GM18517 (cell line): ENCODE measurements around the gene FAM174B.

Experiments used
- ATAC-seq: cut with Tn5 transposase; IDR thresholded peaks from one replicate; pipeline ENCODE4 v1.9.1; 2021; ENCODE audit warnings: mild to moderate bottlenecking, moderate library complexity; ENCODE audit not compliant: unreplicated experiment

FAM174B gene

DNA sequence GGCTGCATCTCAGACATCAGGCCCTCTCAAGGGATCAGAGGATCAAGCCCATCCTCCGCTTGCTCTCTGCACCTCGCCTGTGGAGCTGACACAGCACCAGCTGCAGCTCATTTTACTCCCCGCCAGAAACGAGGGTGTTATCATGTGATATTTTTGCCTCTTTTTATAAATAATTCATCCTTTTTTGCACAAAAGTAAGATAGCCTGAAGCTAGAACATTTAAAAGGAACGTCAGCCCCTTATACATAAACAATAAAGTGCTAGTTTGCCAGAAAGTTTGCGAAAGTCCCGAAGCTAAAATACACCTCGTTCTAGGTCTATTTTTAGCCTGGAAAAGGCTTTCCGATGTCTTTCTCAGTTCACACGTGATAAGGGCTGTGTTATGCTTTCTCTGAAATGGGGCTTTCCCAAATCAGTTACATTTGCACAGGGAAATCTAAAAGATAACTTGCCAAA is 9.6 kb upstream of the FAM174B start:
- ATAC-seq = no peak

DNA sequence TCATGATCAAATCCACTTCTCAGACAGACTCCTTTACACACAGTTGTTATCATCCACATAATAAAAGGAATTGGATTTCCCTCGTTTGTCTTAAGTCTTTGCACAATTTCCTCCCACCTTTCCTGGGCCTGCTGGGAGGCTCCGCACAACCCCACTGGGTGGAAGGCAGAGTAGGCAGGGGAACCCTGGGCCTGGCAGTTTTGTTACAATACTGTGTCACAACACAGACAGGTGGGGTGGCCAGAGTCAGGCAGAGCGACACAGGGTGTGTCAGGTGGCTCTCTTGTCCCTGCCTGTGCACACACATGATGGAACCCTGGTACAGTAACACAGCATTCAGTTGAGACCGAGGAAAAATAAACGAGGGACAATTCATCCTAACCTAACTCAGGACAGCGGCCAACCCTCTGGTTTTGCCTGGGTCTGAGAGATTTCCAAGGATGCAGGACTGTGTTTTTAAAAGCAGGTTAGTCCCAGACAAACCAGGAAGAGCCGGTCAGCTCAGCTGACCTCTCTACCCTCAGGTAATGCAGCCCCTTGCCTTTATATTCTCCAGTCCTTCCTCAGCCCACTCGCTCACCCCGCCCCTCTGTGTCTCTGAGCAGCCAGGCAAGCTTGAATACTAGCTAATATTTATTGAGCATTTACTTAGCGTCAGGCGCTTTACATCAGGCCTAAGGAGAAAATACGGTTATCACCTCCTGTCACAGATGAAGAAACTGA is 8.8 kb upstream of the FAM174B start:
- no peak for ATAC-seq

DNA sequence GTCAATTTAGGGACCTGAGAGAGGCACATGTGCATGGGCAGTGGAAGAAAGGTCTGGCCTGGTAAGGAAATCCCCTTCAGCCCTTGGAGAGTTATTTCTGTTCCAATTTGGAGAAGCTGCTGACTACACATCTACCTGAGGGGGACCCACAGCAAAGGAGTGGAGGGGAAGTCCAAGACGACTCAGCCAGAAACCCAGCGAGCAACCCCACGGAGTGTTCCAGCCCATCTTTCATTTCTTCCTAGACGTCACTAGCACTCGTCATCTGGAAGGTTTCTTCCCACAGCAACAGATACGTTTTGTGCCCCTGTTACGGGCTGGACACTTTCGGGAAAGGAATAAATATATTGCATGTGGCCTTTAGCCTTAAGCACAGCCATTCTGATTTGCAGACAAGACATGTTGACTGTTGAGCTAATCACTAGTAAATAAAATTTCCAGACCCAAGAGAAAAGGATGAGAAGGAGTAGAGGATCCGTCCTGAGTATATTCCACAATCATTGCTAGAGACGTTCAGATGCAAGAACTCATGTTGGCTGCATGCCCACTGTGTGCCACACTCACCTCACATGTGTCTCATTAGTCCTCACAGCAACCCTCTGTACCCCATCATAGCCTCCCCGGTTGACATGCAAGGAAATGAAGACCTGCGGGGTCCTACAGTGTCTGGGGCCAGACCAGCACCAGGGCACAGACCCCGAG is 7.8 kb upstream of the FAM174B start:
- no peak for ATAC-seq

DNA sequence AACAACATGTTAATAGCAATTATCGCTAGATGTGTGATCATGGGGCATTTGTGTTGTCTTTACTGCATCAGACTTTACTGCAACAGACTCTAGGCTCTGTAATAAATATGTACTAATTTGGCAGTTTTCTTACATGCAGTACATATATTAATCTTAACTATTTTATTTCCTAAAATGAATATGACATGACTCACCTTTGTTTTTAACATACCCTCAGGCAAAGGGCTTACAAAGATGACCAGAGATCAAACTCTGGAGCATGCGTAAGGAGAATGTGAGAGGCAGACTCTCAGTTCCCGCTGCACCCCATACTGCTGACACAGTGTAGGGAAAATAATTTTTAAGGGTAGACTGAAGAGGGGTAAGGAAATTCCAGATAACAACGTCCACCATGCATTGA is 7.2 kb upstream of the FAM174B start:
- no peak for ATAC-seq

DNA sequence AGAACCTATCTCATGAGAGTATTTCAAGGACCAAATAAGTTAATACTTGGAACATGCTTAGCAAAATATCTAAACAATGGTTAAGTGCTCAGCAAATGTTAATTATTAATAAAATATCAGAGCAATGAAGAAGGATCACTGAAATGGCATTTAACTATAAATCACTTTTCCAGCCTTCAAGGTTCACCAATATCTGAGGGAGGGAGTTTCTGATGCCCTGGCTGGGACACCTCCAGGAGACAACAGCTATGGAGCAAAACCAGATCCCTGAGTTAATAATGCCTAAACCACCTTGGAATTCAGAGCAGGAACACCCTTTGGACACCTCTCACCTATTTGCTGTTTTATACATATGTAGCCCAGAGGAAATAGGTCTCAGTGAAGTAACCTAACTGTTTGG is 6.4 kb upstream of the FAM174B start:
- no peak for ATAC-seq

DNA sequence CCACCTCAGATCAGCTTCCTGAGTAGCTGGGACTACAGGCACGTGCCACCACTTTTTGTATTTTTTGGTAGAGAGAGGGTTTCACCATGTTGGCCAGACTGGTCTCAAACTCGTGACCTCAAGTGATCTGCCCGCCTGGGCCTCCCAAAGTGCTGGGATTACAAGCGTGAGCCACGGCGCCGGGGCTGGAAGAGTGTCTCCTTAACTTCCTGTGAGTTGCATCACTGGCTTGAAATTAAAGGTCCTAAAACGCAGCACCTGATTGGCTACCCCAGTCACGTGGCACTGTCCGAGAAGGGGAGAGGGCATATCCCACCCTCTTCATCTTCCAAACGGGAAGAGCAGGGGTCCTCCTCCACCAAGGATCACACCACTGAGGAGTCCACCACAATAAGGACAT is 5.5 kb upstream of the FAM174B start:
- no peak for ATAC-seq

DNA sequence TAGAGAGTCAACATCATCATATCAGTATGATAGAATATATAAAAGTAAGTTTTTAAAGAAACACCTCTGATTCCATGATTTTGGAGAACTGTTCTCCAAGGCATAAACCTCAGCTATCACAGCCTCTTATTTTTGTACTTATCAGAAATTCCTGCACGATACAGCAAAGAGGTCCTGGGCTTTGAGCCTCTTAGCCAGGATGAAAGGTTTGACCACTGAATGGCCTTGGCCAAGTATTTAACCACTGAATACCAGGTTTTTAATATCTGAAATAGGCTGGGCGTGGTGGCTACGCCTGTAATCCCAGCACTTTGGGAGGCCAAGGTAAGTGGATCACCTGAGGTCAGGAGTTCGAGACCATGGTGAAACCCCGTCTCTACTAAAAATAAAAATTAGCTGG is 1.9 kb upstream of the FAM174B start:
- no peak for ATAC-seq

DNA sequence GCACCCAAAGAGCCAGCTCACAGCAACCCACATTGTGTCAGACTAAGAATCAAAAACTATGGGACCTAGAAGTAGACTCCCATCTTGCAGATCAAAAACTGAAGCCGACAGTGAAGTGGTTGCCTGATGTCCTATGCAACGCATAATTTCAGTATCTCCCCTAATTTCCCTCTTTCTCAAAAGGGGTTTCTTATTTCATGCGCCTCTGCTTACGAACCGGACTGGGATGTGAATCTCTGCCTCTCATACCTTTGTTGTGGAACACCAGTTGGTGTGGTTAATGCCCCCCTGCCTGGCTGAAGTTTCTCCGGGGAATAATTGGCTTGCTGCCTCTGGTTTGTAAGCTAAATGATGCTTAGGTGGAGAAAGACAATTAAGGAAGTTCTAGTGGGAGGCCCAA is 514 bp upstream of the FAM174B start:
- ATAC-seq = no peak

DNA sequence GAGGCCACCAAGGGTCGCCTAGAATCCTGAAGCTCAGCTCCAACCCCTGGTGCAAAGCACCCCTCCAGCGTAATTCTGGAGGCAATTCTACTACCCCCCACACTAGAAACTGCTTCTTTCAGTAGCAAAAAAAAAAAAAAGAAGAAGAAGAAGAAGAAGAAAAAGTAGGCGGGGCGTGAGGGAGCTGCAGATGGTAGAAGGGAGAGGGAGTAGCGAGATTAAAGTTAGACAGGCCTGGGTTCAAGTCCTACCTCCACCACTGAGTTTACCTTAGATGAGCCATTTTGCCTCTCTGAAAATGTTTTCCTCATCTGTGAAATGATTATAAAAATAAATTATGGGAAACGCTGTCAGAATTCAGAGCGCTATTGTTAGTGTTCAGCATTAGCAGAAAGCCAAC is 913 bp downstream of the FAM174B start:
- no peak for ATAC-seq

DNA sequence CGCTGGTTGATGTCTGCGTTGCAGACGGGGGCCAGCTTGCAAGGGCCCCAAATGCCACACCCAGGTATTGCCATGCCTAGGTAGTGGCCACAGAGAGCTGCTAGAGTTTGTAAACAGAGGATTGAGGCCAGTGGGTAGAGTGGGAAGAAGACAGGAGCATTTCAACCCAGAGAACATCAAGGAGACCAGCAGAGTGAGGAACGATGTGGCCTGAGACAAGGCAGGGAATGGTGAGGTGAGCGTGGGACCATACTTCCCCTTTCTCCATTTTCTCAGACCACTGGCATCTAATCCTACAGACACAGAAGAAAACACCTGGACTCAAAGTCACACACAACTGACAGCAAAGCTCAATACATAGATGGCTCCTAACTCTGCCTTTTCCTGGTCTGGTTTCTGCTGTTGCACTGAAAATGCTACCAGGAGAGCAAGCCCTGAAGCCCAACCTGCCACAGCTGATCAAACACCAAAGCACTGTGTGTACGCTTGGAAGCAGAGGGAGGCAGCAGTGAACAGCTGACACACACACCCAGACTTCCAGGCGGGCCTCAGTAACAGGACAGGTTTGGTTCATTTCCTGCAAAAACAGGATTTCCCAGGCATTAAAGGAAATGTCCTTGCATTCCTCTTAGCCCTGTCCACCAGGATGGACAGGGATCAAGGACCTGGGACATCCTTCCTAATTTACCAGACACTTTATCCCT is 1.6 kb downstream of the FAM174B start:
- ATAC-seq = no peak

DNA sequence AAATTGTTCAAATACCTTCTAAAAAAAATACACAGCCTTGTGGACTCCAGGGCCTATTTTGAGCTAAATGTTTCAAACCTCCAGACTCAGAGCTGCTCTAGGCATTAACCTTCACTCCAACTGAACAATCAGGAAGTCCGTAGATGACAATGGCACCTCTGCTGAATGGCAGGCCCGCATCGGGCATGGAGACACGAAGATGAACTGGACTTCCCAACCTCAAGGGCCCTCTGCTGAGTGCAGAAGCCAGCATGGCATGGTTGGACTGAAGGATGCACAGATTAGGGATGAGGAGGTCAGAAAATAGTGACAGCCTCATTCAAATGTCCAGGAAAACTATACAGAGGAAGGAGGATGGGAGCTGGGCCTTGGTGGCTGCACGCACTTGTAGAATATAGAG is 2.2 kb downstream of the FAM174B start:
- no peak for ATAC-seq

DNA sequence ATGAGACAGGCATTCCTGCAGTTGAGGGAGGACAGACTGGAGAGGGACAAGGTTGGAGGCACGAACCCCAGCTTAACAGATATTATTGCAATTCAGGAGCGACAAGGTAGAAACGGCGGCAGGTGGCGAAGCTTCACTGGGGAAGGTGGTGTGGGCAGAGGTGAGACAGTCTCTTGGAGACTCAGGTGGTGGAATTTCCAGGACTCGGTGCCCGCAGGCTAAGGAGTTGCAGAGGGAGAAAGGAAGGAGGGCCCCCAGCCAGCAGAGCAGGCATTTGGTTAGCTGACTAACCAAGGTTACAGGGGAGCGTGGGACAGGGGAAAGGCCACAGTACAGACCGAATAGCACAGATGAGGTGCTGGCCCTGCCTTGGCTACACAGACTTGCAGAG is 3.0 kb downstream of the FAM174B start:
- no peak for ATAC-seq

DNA sequence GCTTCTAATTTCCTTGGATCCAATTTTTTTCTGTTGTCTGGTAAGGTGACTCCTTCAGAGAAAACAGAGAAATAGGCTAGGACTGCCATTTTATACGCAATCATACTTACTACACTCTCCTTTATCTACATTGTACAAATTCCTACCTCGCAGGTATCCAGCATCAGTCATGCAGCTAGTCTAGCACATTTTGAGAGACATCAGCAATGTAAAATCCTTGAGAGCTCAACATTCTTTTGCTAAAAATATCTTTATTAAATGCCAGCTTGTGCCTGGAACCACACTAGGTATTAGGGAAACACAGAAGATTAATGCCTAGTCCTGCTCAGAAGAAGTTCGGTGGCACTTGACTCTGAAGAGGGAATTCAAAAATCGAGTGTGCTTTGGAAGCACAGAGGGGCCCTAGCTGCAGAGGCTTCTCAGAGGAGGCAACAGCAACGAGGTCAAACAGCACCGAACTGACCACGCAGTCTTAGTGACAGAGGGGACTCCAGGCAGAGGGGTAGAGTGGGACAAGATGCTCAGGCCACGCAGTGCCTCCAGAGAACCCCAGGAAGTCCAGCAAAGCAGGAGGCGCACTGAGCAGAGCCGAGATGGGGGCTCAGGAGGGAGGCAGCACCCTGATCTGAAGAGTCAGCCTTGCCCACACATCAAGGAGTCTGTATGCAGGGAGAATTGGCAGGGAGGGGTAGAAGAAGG is 3.5 kb downstream of the FAM174B start:
- ATAC-seq = no peak

DNA sequence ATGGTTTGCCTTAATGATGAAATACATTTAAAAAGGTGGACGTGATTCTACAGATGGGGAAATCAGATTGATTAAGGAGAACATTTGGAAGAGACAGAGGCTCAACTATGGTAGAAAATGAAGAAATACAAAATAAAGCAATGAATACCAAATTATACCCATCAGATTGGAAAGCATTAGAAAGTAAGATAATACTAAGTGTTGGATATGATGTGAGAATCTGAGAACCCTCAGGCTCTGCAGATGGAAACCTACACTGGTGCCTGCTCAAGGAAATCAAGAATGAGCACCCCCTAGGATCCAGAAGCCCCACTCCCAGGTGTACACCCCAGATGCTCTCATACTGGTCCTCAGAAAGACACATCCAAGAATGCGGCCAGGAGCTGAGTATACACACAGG is 4.6 kb downstream of the FAM174B start:
- ATAC-seq = no peak

DNA sequence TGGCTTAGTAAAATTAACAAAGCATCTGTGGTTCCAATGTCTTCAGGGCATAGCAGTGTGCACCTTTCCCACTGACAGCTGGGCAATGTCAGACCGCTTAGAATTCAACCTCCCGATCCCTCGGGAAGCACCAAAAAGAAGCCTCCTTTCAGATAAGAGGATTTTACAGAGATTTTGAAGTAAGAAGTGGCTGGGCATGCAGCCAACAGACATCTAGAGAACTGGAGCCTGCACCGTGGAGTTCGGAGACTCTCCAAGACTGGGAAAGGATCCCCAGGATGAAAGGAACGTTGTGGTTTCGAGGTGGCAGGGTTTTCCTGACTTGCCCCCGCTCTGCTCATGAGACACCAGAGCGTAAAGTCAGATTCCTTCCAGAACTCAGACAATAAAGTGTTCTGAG is 5.3 kb downstream of the FAM174B start:
- no peak for ATAC-seq

DNA sequence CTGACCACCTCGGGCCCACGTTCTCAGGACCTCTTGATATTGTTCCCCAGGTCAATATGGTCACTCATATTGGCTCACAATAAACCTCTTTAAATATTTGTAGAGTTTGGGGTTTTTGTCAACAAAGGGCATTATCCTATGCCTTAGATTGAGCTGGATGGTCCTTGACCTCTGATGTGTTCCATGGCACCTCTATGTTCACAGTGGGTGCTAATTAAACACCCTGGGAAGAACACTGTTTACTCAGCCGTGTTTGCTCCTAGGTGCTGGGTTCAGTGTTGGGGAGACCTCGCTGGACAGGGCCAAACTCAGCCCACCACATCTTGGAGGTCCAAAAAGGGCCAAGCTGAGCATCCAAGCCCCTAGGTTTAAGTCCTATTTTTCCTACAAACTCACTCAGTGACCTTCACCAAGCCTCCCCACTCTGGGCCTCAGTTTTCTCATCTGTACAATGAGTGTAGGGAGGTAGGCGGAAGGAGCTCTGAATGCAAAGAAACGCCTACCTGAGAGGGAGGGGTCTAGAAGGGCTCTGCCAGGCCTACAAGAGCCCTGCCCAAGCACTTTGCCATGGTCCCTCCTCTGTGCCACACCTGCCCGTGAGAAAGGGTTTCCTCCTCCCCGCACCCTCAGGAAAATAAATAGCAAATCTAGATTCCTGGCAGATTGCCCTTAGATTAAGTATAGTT is 7.2 kb downstream of the FAM174B start:
- ATAC-seq = no peak

DNA sequence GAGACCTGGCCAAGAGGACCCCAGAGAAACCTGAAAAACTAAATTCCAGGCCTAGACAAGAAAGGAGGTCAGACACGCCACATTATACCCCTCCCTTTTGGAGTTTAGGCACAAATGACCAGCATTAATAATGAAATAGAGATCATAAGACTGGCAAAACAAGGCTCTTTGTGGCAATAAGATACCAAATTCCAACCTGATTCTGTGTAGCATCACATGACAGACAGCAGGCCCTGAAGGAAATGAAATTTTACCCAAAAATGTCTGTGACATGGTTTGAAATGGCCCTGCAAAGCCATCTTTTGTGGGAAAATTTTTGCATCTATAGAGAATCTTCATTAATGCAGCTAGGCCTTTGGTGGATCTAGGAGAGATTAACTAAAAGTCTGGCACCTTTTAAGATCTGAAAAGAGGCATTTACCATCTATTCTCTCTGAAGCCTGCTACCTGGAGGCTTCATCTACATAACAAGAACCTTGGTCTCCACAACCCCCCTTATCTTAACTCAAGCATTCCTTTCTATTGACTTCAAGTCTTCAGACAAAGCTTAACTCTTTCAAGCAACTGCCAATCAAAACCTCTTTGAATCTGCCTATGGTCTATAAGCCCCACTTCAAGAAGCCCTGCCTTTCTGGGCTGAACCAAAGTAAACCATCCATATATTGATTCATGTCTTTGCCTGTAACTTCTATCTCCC is 8.0 kb downstream of the FAM174B start:
- ATAC-seq = no peak

DNA sequence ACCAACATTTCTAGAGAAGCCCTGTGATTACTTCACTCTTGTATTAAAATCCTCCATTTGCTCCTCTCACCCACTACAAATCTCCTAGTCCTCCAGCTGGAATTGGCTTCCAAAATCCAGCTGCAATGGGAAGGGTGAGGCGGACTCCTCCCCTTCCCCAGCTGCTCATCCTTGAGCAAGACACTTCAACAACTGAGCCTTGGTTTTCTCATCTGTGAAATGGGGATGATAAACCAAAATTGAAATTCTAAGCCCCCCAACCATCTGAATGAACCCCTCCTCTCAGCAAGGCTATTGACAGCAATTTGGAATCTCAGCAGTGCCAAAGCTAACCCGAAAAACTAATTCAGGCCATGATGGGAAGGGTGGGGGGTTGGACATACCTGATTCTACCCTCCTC is 9.4 kb downstream of the FAM174B start:
- no peak for ATAC-seq

DNA sequence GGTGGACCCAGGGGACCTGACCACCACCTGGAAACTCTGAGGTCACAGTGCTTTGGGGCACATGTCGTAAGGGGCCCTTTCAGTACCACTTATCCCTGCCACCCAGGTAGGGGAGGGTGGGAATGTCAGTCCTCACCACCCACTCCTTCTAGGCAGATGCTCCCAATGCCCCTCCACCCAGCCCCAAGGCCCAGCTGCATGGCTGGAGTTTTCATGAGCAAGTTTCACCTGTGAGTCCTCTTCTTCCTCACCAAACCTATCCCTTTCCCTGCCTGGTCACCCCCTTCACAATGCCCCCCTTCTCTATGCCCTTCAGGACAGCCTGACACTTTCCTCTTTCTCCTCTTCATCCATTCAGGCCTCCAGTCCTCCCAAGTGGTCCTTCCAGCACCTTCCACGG is 9.8 kb downstream of the FAM174B start:
- no peak for ATAC-seq

DNA sequence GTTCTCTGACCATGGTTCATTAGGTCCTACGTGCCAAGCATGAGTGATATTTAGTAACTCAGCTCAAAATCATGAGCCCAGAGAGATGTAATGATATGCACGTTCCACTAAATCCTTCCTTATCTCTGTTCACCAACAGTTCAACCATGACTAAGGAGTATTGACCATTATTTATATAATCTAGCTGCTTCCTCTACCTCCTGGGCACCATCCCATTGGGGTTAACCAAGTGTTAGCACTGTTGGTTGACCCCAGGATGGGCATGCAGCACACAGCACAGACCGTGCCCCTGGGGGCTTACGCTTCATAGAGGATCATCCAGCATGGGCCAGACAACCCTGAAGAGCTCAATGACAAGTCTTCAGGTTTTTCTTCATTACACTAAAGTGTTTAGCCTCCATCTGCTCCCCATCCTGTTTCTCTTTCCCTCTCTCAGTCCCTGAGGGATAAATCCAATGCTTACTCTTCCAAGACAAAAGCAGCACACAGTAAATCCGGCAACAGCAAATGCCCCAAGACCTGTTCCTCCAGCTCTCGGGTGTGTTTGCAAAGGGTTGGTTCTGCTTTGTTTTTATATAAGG is 10.4 kb downstream of the FAM174B start:
- no peak for ATAC-seq
